ENCODE results near the gene TUT4.

TUT4 gene

GRCh38 chr1:52404116-52404974 is 148.5 kb downstream of the TUT4 start, which contains the start of the genes ORC1 and PRPF38A:
ORC1 (minus strand) TSS chr1:52404423; CDS start chr1:52402223, 2,200 bp downstream.
PRPF38A (plus strand) TSS chr1:52404602; CDS start chr1:52404750, 148 bp downstream.
- in situ Hi-C loops (cut with MboI; ENCODE audit: low sequenced_read_pairs, unreplicated experiment), result no loop called here
- no peak for TF ChIP-seq CTCF (IDR thresholded peaks at IDR 0.05; ENCODE audit: borderline replicate concordance, control extremely low read depth, extremely low read depth, insufficient read depth, missing control alignments)
- peak; percentile 98 for DNase-seq (ENCODE audit: low spot score)

- in situ Hi-C loops (cut with MboI; ENCODE audit: low sequenced_read_pairs, unreplicated experiment), result no loop called here
- no peak for TF ChIP-seq CTCF (IDR thresholded peaks at IDR 0.05; ENCODE audit: borderline replicate concordance, control extremely low read depth, extremely low read depth, insufficient read depth, missing control alignments)
- peak; percentile 74 for DNase-seq (ENCODE audit: low spot score)
These were observed 149.3 kb downstream of the TUT4 start for GRCh38 chr1:52403566-52404115.

- DNase-seq (ENCODE audit: low spot score), result no peak
- in situ Hi-C loops (cut with MboI; ENCODE audit: low sequenced_read_pairs, unreplicated experiment), result no loop called here
- no peak for TF ChIP-seq CTCF (IDR thresholded peaks at IDR 0.05; ENCODE audit: borderline replicate concordance, control extremely low read depth, extremely low read depth, insufficient read depth, missing control alignments)
These were observed 150.0 kb downstream of the TUT4 start for GRCh38 chr1:52402860-52403240.

GRCh38 chr1:52400131-52400530 is 152.8 kb downstream of the TUT4 start:
- DNase-seq (ENCODE audit: low spot score), result no peak
- no peak for TF ChIP-seq CTCF (IDR thresholded peaks at IDR 0.05; ENCODE audit: borderline replicate concordance, control extremely low read depth, extremely low read depth, insufficient read depth, missing control alignments)
- in situ Hi-C loops (cut with MboI; ENCODE audit: low sequenced_read_pairs, unreplicated experiment), result no loop called here

- in situ Hi-C loops (cut with MboI; ENCODE audit: low sequenced_read_pairs, unreplicated experiment), result loop anchor here (10.0 kb wide), 1 partner anchor 285 kb away; no protein-coding TSS in a partner anchor
- no peak for TF ChIP-seq CTCF (IDR thresholded peaks at IDR 0.05; ENCODE audit: borderline replicate concordance, control extremely low read depth, extremely low read depth, insufficient read depth, missing control alignments)
- no peak for DNase-seq (ENCODE audit: low spot score)
These were observed 153.3 kb downstream of the TUT4 start for GRCh38 chr1:52399629-52400028.

- DNase-seq (ENCODE audit: low spot score), result no peak
- no peak for TF ChIP-seq CTCF (IDR thresholded peaks at IDR 0.05; ENCODE audit: borderline replicate concordance, control extremely low read depth, extremely low read depth, insufficient read depth, missing control alignments)
- in situ Hi-C loops (cut with MboI; ENCODE audit: low sequenced_read_pairs, unreplicated experiment), result loop anchor here (10.0 kb wide), 1 partner anchor 292 kb away; no protein-coding TSS in a partner anchor
These were observed 159.7 kb downstream of the TUT4 start for GRCh38 chr1:52393174-52393573.

Measured in GM13976 (cell line).